GM23248 (cell line): ENCODE results near the gene ATP1B4.

ENCODE experiments used
- EZH2 ChIP-seq: fragments of 200-600 bp; sonication (generic); IDR thresholded peaks from 2 replicates; pipeline ENCODE4 v1.6.1; 2018; ENCODE audit warnings: antibody characterized with exemption, mild to moderate bottlenecking; ENCODE audit not compliant: insufficient read depth, poor library complexity, severe bottlenecking
- EZH2phosphoT487 ChIP-seq: fragments of 200-600 bp; sonication (generic); IDR thresholded peaks from 2 replicates; pipeline ENCODE4 v1.6.1; 2018; ENCODE audit warnings: antibody characterized with exemption, moderate library complexity, mild to moderate bottlenecking, low read depth; ENCODE audit not compliant: insufficient read depth

DNA sequence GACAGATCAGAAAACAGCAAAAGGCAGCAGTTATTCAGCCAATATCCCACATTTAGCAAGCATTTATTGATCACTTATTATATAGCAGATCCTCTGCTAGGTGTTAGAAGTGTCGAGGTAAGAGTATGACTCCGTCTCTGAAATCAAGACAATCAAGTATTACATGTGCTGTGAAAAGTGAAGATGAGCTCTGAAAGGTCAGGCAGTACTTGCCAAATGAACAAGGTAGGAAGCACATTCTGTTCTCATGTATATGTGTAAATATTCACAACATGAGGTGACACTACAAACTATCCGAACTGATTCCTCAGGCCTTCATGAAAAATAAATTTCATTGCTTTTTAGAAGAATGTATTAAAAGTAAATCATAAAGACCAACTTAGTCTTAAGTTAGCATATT lies 15.3 kb downstream of the ATP1B4 start:
- TF ChIP-seq EZH2 = no peak
- no peak for TF ChIP-seq EZH2phosphoT487
